ENCODE data around the gene KLRC4.
"Not testable (repeated sequence)": the region's sequence is repeated elsewhere in the genome, so short reads cannot be mapped to it uniquely, and the experiment has no call there.

Gene KLRC4

DNA sequence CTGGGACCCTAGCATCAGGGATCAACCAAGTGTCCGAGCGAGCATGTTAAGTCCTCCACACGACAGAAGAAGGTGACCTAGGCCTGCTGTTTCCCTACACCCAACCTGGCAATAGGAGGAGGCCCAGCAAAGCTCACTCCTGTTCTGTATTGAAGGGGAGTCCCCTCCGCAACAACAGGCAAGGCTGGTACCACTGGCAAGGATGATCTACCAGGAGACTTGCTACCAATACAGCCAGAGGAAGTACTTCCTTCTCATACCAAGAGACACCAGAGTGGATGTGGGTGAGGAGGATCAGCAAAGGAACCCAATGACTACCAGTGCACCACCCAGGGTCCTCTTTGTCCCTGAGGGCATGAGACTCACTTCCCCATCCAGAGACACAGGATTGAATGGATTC is 38.7 kb upstream of the KLRC4 start:
- in situ Hi-C loops (cut with HindIII; ENCODE audit: low sequenced_read_pairs), result no loop called here
- DNase-seq (ENCODE audit: low read depth, low spot score), result no peak
- H3K4me3 ChIP-seq (ENCODE audit: low read depth, low read length), result no peak overlapping the region
- TF ChIP-seq, protein P1, sequence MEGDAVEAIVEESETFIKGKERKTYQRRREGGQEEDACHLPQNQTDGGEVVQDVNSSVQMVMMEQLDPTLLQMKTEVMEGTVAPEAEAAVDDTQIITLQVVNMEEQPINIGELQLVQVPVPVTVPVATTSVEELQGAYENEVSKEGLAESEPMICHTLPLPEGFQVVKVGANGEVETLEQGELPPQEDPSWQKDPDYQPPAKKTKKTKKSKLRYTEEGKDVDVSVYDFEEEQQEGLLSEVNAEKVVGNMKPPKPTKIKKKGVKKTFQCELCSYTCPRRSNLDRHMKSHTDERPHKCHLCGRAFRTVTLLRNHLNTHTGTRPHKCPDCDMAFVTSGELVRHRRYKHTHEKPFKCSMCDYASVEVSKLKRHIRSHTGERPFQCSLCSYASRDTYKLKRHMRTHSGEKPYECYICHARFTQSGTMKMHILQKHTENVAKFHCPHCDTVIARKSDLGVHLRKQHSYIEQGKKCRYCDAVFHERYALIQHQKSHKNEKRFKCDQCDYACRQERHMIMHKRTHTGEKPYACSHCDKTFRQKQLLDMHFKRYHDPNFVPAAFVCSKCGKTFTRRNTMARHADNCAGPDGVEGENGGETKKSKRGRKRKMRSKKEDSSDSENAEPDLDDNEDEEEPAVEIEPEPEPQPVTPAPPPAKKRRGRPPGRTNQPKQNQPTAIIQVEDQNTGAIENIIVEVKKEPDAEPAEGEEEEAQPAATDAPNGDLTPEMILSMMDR (IDR thresholded peaks at IDR 0.05; ENCODE audit: low read depth, low read length), result no peak

DNA sequence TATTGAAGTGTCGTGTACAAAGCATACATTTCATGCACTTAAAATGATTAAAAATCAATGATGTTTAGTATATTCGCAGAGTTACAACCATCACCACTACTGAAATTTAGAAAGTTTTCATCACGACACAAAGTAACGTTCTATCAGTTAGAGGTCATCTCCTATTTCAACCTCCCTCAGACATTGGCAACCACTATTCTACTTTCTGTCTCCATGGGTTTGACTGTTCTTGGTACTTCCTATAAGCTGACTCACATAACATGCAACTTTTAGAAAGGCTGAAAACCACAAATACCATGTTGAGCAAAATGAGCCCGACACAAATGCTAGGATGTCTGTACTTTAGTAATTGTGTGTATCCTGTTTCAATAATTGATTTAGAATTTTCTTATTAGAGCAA is 36.5 kb upstream of the KLRC4 start:
- H3K4me3 ChIP-seq (ENCODE audit: low read depth, low read length); in situ Hi-C loops (cut with HindIII; ENCODE audit: low sequenced_read_pairs): not testable (repeated sequence)
- peak; percentile 64 for DNase-seq (ENCODE audit: low read depth, low spot score)

DNA sequence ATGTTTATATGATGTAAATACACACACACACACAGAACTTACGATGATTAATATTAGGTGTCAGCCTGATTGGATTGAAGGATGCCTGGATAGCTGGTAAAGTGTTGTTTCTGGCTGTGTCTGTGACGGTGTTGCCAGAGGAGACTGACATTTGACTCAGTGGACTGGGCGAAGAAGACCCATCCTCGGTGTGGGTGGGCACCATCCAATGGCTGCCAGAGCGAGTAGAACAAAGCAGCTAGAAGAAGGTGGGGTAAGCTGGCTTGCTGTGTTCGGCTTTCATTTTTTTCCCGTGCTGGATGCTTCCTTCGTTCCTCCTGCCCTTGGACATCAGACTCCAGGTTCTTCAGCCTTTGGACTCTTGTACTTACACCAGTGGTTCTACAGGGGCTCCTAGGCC is 31.6 kb upstream of the KLRC4 start:
- in situ Hi-C loops (cut with HindIII; ENCODE audit: low sequenced_read_pairs); H3K4me3 ChIP-seq (ENCODE audit: low read depth, low read length); DNase-seq (ENCODE audit: low read depth, low spot score): not testable (repeated sequence)

DNA sequence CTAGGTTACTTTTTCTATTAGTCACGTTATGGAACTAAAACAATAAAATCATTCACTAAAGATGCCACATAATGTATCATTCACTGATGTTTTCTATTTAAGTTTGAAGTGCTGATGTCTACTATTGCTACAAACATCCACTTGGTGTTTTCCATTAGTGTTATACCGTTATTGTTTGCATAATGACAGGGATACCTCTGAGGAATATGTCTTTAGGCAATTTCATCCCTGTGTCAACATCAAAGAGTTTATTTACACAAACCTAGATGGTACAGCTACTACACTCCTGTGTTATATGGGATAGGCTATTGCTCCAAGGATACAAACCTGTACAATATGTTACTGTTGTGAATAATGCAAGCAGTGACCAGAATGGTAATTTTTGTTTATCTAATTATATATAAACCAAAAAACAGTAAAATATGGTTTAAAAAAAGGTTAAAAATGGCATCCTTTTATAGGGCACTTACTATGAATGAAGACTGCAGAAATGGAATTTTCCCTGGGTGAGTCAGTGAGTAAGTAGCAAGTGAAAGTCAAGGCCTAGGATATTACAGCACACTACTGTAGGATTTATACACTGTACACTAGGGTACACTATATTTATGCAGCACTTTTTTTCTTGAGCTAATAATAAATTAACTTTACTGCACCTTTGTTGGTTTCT is 30.2 kb upstream of the KLRC4 start:
- in situ Hi-C loops (cut with HindIII; ENCODE audit: low sequenced_read_pairs); DNase-seq (ENCODE audit: low read depth, low spot score); H3K4me3 ChIP-seq (ENCODE audit: low read depth, low read length): not testable (repeated sequence)

DNA sequence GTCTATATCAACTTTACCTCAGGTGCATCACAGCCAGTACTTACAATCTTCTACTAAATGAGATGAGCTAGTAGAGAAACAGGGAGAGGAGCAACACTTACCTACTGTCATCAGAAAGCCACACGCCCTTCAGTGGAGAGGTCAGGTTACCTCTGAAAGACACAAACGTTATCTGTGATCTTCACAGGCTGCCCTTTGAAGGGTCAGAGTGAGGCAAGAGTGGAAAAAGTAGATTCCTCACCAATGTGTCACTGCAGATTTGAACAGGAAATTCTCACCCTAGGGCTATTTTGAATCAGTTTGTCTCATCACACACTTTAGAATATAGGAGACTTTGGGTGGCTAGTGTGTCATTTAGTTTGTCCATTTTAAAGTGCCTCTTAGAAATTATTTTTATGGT is 28.0 kb upstream of the KLRC4 start:
- H3K4me3 ChIP-seq (ENCODE audit: low read depth, low read length); in situ Hi-C loops (cut with HindIII; ENCODE audit: low sequenced_read_pairs); DNase-seq (ENCODE audit: low read depth, low spot score): not testable (repeated sequence)

DNA sequence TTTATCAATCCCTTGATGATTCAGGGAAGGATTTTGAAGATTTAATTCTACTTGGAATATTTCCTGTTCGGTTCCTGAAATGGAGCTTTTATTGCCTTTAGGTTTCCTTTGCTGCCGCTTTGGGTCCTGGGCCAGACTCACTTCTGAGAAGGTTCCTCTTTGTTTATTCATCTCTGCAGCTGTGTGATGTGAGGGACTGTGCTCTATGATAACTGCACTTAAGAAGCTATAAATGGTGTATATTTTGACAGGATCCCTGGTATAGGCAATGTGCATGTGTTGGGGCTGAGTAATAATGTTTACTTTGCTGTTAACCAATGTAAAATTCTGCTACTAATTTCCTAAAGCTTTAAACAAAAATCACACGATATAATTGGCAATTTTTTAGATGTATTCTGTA is 26.3 kb upstream of the KLRC4 start, which contains the start of gene KLRC2:
KLRC2 (minus strand) TSS at position 195 of the 400 bp plus-strand sequence; CDS start at position 171, 24 bp downstream.
- H3K4me3 ChIP-seq (ENCODE audit: low read depth, low read length); in situ Hi-C loops (cut with HindIII; ENCODE audit: low sequenced_read_pairs): not testable (repeated sequence)
- DNase-seq (ENCODE audit: low read depth, low spot score), result peak; percentile 53

DNA sequence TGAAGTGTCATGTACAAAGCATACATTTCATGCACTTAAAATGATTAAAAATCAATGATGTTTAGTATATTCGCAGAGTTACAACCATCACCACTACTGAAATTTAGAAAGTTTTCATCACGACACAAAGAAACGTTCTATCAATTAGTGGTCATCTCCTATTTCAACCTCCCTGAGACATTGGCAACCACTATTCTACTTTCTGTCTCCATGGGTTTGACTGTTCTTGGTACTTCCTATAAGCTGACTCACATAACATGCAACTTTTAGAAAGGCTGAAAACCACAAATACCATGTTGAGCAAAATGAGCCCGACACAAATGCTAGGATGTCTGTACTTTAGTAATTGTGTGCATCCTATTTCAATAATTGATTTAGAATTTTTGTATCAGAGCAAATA is 21.1 kb upstream of the KLRC4 start:
- H3K4me3 ChIP-seq (ENCODE audit: low read depth, low read length); in situ Hi-C loops (cut with HindIII; ENCODE audit: low sequenced_read_pairs): not testable (repeated sequence)
- DNase-seq (ENCODE audit: low read depth, low spot score), result peak; percentile 22

DNA sequence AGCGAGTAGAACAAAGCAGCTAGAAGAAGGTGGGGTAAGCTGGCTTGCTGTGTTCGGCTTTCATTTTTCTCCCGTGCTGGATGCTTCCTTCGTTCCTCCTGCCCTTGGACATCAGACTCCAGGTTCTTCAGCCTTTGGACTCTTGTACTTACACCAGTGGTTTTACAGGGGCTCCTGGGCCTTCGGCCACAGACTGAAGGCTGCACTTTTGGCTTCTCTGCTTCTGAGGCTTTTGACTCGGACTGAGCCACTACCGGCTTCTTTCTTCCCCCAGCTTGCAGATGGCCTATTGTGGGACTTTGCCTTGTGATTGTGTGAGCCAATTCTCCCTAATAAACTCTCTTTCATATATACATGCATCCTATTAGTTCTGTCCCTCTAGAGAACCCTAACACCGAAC is 16.4 kb upstream of the KLRC4 start:
- in situ Hi-C loops (cut with HindIII; ENCODE audit: low sequenced_read_pairs); DNase-seq (ENCODE audit: low read depth, low spot score): not testable (repeated sequence)

DNA sequence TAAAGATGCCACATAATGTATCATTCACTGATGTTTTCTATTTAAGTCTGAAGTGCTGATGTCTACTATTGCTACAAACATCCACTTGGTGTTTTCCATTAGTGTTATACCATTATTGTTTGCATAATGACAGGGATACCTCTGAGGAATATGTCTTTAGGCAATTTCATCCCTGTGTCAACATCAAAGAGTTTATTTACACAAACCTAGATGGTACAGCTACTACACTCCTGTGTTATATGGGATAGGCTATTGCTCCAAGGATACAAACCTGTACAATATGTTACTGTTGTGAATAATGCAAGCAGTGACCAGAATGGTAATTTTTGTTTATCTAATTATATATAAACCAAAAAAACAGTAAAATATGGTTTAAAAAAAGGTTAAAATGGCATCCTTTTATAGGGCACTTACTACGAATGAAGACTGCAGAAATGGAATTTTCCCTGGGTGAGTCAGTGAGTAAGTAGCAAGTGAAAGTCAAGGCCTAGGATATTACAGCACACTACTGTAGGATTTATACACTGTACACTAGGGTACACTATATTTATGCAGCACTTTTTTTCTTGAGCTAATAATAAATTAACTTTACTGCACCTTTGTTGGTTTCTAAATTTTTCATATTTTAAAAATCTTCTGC is 14.8 kb upstream of the KLRC4 start:
- H3K4me3 ChIP-seq (ENCODE audit: low read depth, low read length); in situ Hi-C loops (cut with HindIII; ENCODE audit: low sequenced_read_pairs); DNase-seq (ENCODE audit: low read depth, low spot score): not testable (repeated sequence)

More for the DNA sequence above, 16.4 kb upstream of the KLRC4 start:
- H3K4me3 ChIP-seq (ENCODE audit: low read depth, low read length), result not testable (repeated sequence)

DNA sequence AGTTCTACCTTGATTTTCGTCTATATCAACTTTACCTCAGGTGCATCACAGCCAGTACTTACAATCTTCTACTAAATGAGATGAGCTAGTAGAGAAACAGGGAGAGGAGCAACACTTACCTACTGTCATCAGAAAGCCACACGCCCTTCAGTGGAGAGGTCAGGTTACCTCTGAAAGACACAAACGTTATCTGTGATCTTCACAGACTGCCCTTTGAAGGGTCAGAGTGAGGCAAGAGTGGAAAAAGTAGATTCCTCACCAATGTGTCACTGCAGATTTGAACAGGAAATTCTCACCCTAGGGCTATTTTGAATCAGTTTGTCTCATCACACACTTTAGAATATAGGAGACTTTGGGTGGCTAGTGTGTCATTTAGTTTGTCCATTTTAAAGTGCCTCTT is 12.6 kb upstream of the KLRC4 start:
- H3K4me3 ChIP-seq (ENCODE audit: low read depth, low read length); in situ Hi-C loops (cut with HindIII; ENCODE audit: low sequenced_read_pairs); DNase-seq (ENCODE audit: low read depth, low spot score): not testable (repeated sequence)

DNA sequence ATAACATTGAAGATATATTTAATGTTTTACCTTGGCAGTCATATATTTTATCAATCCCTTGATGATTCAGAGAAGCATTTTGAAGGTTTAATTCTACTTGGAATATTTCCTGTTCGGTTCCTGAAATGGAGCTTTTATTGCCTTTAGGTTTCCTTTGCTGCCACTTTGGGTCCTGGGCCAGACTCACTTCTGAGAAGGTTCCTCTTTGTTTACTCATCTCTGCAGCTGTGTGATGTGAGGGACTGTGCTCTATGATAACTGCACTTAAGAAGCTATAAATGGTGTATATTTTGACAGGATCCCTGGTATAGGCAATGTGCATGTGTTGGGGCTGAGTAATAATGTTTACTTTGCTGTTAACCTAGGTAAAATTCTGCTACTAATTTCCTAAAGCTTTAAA is 10.8 kb upstream of the KLRC4 start, which contains the start of gene KLRC3:
KLRC3 (minus strand) TSS at position 262 of the 400 bp plus-strand sequence; CDS start at position 217, 45 bp downstream.
- in situ Hi-C loops (cut with HindIII; ENCODE audit: low sequenced_read_pairs); DNase-seq (ENCODE audit: low read depth, low spot score): not testable (repeated sequence)
- peak within 1 kb of the TSS; percentile 10 for H3K4me3 ChIP-seq (ENCODE audit: low read depth, low read length)

DNA sequence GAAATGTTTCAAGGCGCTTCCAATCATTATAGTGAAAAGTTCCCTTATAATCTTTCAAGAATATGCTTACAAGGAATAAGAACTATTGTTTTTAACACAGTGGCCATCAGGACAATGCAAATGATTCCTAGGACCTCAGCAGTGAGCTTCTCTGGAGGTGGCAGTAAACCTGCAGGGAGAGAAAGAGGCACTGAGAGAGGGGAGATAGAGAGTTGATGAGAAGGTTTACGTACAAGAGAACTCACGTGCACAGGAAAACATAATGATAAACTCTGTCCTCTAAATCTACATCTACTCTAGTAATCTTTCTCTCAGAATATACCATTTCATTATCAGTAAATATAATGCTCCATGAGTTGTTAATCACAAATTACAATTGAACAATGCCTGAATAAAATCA is 715 bp downstream of the KLRC4 start:
- in situ Hi-C loops (cut with HindIII; ENCODE audit: low sequenced_read_pairs), result no loop called here
- DNase-seq (ENCODE audit: low read depth, low spot score), result no peak
- TF ChIP-seq, protein P1 (IDR thresholded peaks at IDR 0.05; ENCODE audit: low read depth, low read length), result no peak
- H3K4me3 ChIP-seq (ENCODE audit: low read depth, low read length), result no peak overlapping the region

All from astrocyte of the spinal cord (primary cell).